ENCODE measurements around the gene RAD51B.

DNA sequence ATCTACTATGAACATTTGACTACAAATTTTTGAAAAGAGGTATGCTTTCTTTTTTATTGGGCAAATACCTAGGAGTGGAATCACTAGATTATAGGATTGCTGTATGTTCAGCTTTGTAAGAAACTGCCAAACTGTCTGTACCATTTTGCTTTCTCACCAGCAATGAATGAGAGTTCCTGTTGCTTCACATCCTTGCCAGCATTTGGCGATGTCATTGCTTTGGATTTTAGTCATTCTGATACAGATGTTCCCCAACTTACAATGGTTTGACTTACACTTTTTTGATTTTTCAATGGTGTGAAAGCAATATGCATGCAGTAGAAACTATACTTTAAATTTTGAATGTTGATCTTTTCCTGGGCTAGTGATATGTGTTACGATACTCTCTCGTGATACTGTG lies 328.7 kb downstream of the RAD51B start:
- TF ChIP-seq YY1 (IDR thresholded peaks at IDR 0.05; ENCODE audit: insufficient read depth, insufficient read length), result no peak
- TF ChIP-seq ZNF274 (IDR thresholded peaks at IDR 0.05; ENCODE audit: low read depth, low read length), result no peak
